Femur (tissue), 1 donor: ENCODE results near the gene FCN1.

Source experiments
- DNase-seq: peaks from one replicate; pipeline ENCODE4 v3.0.0-alpha.2; 2017

Gene FCN1

DNA sequence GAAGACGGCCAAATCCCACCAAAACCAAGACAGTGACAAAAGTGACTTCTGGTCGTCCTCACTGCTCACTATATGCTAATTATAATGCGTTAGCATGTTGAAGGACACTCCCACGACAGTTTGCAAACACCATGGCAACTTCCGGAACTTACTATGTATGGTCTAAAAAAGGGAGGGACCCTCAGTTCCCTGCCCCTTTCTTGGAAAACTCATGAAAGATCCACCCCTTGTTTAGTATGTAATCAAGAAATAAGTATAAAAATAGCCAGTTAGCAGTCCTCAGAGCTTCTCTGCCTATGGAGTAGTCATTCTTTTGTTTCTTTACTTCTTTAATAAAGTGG, 27.6 kb downstream of the FCN1 start:
- no peak for DNase-seq

- no peak for DNase-seq
Observed at GRCh38 chr9:134889386-134890154, 28.1 kb downstream of the FCN1 start.

DNA sequence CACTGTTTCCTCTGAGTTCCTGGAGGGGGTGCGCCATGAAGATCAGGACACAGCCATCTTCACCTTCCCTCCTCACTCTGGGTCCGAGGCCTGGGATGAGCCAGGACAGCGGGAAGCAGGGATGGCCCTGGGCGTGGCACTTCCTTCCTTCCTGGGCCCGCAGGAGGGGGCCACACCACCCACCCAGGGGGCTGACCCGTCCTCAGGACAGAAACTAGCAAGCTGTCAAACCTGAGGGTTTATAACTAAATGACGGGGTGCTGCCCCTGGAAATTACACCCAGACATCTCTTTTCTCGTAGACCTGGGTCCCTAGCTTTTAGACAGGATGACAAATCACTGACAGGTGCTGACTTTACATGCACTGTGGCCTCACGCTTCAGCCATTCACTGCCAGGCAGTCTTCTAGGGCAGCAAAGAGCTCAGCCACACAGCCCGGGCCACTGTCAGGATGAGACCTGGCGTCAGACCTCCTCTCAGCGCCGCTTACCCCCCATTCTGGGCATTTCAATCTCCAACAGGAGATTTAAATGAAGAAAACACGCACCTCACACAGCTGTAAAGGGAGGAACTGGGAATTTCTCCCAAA, 29.0 kb downstream of the FCN1 start:
- no peak for DNase-seq

DNA sequence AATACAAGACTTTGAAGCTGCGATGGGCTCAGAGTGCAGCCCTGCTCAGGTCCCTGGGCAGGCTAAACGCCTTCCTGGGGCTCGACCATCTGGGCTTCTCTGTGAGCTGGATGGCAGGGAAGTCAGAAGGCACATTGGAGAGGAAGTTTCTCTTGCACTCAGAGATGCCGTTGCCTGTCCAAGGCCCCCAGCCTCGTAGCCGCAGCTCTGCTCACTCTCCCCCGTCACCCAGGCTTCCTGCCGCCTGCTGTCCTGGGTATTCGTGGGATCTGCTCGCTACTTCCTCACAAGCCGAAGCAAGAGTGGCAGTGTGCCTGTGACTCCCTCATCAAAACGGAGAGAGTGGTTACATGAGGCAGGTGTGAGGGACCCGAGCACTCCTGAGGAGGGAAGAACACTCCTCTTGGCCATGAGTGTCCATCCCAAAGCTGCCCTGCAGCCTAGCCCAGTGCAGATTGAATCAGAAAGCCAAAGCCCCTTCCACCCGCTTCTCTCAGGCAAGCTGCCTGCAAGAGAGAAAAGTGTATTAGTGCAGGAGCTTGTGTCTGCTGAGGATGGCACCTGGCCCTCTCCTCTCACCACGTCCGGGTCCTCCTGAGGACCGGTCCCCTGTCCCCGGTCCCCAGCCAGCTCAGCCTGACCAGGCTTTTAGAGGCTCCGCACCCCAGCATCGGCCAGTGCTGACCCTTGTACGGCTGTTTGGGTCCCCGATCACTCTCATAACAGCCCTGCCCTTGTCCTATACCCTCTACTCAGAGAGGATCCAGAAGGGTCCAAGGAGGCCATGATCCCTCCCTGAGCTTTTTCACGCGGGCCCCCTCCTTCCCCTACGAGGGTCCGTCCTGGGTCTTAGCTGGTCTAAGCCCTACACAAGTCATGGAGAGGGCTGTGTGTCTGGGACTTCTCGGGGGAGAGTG, 29.8 kb downstream of the FCN1 start:
- DNase-seq = no peak

DNA sequence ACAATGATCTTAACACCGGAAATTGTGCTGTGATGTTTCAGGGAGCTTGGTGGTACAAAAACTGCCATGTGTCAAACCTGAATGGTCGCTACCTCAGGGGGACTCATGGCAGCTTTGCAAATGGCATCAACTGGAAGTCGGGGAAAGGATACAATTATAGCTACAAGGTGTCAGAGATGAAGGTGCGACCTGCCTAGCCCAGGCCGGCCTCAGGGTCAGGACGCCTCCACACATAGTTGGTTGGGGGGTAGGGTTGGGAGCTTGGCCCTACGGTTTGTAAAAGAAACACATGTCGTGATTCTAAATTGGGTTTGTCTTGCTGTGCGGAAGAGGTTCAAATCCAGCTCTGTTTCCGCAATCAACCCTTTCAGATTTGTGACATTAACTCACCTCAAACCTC, 30.5 kb downstream of the FCN1 start:
- no peak for DNase-seq

DNA sequence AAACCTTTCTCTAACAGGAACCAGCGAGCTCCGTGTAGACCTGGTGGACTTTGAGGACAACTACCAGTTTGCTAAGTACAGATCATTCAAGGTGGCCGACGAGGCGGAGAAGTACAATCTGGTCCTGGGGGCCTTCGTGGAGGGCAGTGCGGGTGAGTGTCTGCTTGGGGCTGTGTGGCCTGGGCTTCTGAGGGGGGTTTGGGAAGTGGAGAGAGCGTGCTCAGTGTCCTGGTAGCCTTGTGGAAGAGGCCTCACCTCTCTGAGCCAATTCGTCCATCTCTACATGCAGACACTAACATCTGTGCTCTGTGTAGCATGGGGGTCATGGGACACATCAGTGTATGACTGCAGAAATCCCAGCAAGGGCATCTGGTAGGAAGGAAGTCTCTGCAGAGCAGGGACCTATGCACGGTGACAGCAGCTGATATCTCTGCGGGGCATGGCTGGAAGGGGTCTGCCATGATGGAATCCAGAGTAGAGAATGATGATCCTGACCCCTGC, 31.2 kb downstream of the FCN1 start:
- DNase-seq = no peak

- DNase-seq = no peak
Observed at GRCh38 chr9:134885679-134886412, 31.9 kb downstream of the FCN1 start.

DNA sequence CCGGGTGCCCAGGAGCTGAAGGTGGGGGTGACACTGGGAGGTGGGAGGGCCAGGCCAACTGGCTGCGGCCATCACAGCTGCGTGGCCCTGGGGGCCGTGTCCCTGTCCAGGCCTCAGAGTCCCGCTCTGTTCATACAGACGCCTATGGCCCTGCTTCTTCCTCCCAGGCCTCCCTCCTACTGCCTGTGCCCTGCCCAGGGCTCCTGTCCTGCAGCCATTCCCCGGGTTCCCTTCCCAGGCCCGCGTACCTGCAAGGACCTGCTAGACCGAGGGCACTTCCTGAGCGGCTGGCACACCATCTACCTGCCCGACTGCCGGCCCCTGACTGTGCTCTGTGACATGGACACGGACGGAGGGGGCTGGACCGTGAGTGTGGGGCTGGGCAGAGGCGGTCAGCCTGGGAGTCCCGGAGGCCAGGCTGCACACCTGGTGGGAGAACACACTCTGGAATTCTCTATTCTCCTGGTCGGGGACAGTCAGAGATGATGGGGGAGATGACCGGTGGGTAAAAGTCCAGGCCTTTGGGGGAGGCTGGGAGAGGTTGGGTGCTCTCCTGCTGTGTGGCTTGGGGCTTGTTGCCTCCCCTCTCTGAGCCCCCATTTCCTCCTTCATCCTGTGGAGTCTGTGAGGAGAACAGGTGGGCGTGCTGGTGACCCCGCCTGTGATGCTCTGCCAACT, 32.6 kb downstream of the FCN1 start:
- DNase-seq = no peak

GRCh38 chr9:134884492-134884891, 33.2 kb downstream of the FCN1 start:
- no peak for DNase-seq

DNA sequence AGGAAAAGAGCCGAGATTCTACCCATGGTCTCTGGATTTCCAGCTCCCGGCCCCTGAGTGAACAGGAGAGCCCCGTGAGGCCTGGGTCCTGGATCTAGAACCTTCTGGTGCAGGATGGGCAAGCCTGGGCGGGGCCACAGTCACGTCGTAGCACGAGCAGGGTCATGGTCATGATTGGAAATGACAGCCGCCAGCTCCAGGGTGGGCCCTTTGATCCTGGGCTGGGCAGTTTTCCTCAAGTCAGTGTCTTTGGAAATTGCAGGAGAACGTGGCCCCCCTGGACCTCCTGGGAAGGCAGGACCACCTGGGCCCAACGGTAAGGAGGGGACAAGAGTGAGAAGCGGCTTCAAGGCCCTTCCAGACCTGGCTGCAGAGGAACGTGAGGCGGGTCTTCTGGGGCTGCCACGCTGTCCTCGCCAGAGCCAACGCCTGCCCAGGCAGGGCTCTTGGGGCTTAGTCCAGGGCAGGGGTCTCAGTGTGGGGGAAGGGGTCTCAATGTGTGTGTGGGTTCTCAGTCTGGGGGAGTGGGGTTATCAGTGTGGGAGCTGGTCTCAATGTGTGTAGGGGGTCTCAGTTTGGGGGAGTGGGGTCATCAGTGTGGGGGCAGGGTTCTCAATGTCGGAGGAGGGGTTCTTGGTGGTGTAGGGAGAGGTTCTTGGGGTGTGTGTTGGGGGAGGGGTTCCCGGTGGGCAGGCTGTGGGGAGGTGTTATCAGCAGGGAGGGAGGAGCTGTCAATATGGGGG, 34.5 kb downstream of the FCN1 start:
- no peak for DNase-seq

DNA sequence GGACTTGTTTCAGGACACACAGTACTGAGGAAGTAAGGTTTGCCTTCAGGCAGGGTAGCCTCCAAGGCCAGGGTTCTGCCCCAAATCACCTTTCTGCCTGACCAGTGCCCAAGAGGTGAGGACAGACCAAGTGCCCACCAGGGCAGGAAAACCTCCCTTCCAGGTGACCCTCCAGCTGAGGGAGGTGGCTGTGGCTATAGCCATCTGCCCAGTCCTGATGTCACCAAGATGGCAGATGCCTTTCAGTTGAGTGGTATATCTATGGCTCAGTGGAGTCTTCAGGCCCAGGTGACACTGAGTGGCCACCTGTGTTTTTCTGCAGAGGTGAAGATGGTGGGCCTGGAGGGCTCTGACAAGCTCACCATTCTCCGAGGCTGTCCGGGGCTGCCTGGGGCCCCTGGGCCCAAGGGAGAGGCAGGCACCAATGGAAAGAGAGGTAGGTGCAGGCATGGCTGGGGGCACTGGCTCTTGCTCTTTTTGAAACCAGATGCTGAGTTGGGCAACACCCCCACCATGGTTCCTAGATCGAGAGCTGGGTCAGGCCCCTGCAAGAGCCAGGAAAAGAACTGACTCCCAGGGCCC, 35.4 kb downstream of the FCN1 start:
- no peak for DNase-seq

GRCh38 chr9:134881313-134881670, 36.4 kb downstream of the FCN1 start:
- no peak for DNase-seq

DNA sequence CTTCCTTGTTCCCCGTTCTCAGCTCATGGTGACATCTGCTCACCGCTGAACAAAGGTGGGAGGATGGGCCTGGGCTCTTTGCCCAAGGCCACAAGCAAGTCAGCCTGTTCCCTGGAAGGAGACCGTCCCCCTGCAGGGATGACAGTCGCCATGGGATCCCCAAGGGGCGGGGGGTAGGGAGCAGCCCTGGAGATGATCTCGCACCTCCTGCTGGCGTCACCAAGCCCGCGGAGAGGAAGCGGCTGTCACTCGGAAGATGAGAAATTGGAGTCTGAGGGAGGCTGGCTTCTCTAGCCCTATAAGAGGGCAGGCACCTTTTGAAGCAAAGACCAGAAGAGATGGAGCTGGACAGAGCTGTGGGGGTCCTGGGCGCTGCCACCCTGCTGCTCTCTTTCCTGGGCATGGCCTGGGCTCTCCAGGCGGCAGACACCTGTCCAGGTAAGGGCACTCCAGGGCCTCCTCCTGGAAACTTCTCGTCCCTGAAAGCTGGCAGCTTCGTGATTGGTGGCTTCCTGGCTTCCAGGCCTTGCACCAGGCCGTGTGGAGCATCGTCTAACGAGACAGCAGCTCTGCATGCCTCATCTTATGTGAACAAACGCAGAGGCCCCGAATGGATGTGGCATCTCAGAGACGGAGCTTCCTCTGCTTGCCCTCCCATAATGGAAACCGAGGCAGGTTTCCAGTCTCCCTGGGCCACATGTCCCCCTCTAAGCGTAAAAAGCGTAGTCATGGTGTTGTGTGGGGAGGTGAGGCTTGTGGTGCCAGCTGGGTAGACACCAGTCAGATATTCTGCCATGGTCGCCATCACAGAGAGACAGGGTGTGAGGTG, 37.0 kb downstream of the FCN1 start, which contains the start of gene FCN2:
FCN2 (plus strand) TSS at position 327 of the 829 bp plus-strand sequence; CDS start at position 339, 12 bp downstream.
- DNase-seq = no peak

GRCh38 chr9:134879664-134880483, 37.8 kb downstream of the FCN1 start:
- DNase-seq = no peak

DNA sequence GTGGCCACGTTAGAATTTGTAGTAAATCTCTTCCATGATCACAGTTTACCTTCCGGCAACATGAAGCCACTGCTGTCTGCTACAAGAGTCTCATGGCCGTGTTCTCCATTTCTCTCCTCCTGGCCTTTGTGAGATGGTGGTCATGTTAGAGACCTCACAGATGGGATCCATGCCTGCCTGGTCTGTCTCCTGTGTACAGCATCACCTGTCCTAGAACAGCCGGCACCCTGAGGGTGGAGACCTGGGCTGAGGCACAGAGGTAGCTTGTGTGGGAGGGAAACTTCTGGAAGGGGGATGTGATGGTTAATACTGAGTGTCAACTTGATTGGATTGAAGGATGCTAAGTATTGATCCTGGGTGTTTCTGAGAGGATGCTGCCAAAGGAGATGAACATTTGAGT, 40.2 kb downstream of the FCN1 start:
- DNase-seq = no peak

DNA sequence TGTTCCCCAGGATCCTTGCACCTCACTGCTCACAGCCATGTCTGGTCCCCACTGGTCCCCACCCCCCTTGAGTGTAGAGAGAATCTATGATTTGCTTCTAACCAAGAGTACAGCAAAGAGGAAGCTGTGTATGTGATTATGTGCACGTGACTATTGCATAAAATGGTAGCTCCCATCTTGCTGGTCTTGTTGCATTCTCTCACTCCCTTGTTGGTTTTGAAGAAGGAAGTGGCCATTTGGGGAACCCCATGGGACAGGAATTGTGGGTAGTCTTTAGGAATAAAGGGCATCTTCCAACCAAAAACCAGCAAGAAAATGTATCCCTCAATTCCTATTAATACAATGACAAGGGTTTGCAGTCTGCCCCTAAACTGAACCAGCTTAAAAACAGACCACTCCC, 42.3 kb downstream of the FCN1 start:
- DNase-seq = no peak

DNA sequence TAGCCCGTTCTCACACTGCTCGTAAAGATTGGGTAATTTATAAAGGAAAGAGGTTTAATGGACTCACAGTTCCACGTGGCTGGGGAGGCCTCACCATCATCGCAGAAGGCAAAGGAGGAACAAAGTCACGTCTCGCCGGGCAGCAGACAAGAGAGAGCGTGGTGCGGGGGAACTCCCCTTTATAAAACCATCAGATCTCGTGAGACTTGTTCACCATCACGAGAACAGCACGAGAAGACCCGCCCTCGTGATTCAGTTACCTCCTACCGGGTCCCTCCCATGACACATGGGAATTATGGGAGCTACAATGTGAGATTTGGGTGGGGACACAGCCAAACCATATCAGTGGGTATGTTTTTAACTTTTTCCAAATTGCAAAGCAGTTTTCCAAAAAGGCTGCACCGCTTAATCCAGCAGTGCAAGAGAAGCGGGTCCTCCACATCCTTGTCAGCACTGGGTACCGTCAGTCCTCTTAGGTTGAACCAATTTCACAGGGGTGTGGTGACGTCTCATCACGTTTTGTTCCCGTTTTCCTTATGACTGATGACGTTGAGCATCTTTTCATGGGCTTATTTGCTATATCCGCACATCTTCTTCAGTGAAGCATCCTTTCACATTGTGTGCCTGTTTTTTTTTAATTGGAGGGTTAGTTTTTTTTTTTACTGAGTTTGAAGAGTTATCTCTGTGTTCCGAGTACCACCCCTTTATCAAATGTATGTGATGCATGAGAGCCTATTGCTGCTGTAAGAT, 45.1 kb downstream of the FCN1 start:
- no peak for DNase-seq

DNA sequence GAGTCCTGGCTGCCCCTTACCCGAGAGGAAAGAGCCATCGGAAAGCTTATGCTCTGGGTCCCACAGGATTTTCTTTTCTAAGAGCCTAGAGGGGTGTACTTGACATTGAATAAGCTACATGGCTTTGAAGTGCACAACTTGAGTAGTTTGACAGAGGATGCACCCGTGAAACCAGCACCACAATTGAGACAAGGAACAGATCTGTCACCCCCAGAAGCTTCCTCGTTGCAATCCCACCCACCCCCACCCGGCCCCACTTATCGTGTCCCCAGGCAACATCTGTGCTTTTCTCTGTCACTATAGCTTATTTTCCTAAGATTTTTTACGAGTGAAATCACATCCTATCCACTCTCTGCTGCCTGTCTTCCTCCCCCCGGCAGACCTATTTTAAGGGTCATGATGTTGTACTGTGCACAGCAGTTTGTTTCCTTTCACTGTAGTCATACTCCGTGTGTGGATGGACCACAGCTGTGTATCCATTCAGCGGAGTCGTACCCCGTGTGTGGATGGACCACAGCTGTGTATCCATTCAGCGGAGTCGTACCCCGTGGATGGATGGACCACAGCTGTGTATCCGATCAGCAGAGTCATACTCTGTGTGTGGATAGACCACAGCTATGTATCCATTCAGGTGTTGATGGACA, 45.9 kb downstream of the FCN1 start:
- DNase-seq = no peak
